Tibial nerve (tissue), 4 donors: ENCODE data around the gene NDUFAF7.
"Not testable (repeated sequence)": the region's sequence is repeated elsewhere in the genome, so short reads cannot be mapped to it uniquely, and the experiment has no call there.

Experiments used
- CTCF ChIP-seq, 5 experiments: fragments of 200-600 bp in 3 of 5; fragments of 450-650 bp in 2 of 5; sonication (generic) in 3 of 5; IDR thresholded peaks; one replicate each; pipeline ENCODE4 v1.5.1; 2016 to 2019; ENCODE audit warnings: antibody characterized with exemption in 5 of 5, mild to moderate bottlenecking in 3 of 5, moderate library complexity in 2 of 5
- EP300 ChIP-seq, 2 donors: sonication (generic); formaldehyde crosslinking; IDR thresholded peaks; one replicate each; pipeline ENCODE4 v1.6.1; 2017; ENCODE audit warnings: antibody characterized with exemption in 2 of 2, mild to moderate bottlenecking in 1 of 2
- POLR2A ChIP-seq, 2 donors: fragments of 450-650 bp; IDR thresholded peaks; one replicate each; pipeline ENCODE4 v1.6.1; 2017; ENCODE audit warnings: antibody characterized with exemption in 2 of 2, mild to moderate bottlenecking in 2 of 2, moderate library complexity in 2 of 2

GRCh38 chr2:37195862-37196319, 35.6 kb upstream of the NDUFAF7 start:
- not testable (repeated sequence) for TF ChIP-seq CTCF, POLR2A, EP300 (IDR thresholded peaks at IDR 0.05)
